DND-41 (cell line): Measurements from ENCODE around the gene PODXL.

Experiments
- CTCF ChIP-seq: IDR thresholded peaks from 2 replicates; pipeline ENCODE4 v1.5.1; 2012; ENCODE audit warnings: borderline replicate concordance, low read length, moderate library complexity, mild to moderate bottlenecking; ENCODE audit not compliant: poor library complexity, severe bottlenecking; ENCODE audit errors: extremely low read depth
- EZH2 ChIP-seq: IDR thresholded peaks from 3 replicates; pipeline ENCODE4 v1.6.1; 2012; ENCODE audit warnings: borderline replicate concordance, low read depth, mild to moderate bottlenecking, moderate library complexity, low read length, inconsistent platforms; ENCODE audit not compliant: severe bottlenecking

- TF ChIP-seq CTCF (no peak), EZH2 (no peak)
Observed at GRCh38 chr7:131467788-131468187, 88.6 kb downstream of the PODXL start.
